Measurements from ENCODE around the gene ROR2.

ROR2 gene

GRCh38 chr9:91882627-91883026 is 67.4 kb downstream of the ROR2 start:
- no peak for DNase-seq (ENCODE audit: low read depth in 2 of 3, low spot score in 2 of 3)

- DNase-seq (ENCODE audit: low read depth in 2 of 3, low spot score in 2 of 3): no peak
Observed at GRCh38 chr9:91880378-91880972, 69.6 kb downstream of the ROR2 start.

- no peak for DNase-seq (ENCODE audit: low read depth in 2 of 3, low spot score in 2 of 3)
Observed at GRCh38 chr9:91879231-91879630, 70.8 kb downstream of the ROR2 start.

GRCh38 chr9:91873637-91874051 is 76.4 kb downstream of the ROR2 start:
- DNase-seq (ENCODE audit: low read depth in 2 of 3, low spot score in 2 of 3): no peak

- DNase-seq (ENCODE audit: low read depth in 2 of 3, low spot score in 2 of 3): no peak
Observed at GRCh38 chr9:91868732-91869391, 81.2 kb downstream of the ROR2 start.

GRCh38 chr9:91867740-91868139 is 82.3 kb downstream of the ROR2 start:
- no peak for DNase-seq (ENCODE audit: low read depth in 2 of 3, low spot score in 2 of 3)

GRCh38 chr9:91865041-91865440 is 85.0 kb downstream of the ROR2 start:
- no peak for DNase-seq (ENCODE audit: low read depth in 2 of 3, low spot score in 2 of 3)

- DNase-seq (ENCODE audit: low read depth in 2 of 3, low spot score in 2 of 3): no peak
Observed at GRCh38 chr9:91864380-91864779, 85.6 kb downstream of the ROR2 start.

GRCh38 chr9:91863469-91863868 is 86.6 kb downstream of the ROR2 start:
- DNase-seq (ENCODE audit: low read depth in 2 of 3, low spot score in 2 of 3): no peak

- no peak for DNase-seq (ENCODE audit: low read depth in 2 of 3, low spot score in 2 of 3)
Observed at GRCh38 chr9:91858213-91859030, 91.6 kb downstream of the ROR2 start.

- no peak for DNase-seq (ENCODE audit: low read depth in 2 of 3, low spot score in 2 of 3)
Observed at GRCh38 chr9:91857291-91858212, 92.5 kb downstream of the ROR2 start.

- no peak for DNase-seq (ENCODE audit: low read depth in 2 of 3, low spot score in 2 of 3)
Observed at GRCh38 chr9:91856419-91856818, 93.6 kb downstream of the ROR2 start.

GRCh38 chr9:91855196-91855595 is 94.8 kb downstream of the ROR2 start:
- DNase-seq (ENCODE audit: low read depth in 2 of 3, low spot score in 2 of 3): no peak

GRCh38 chr9:91852801-91853347 is 97.2 kb downstream of the ROR2 start:
- DNase-seq (ENCODE audit: low read depth in 2 of 3, low spot score in 2 of 3): no peak

- no peak for DNase-seq (ENCODE audit: low read depth in 2 of 3, low spot score in 2 of 3)
Observed at GRCh38 chr9:91849694-91850093, 100.3 kb downstream of the ROR2 start.

- no peak for DNase-seq (ENCODE audit: low read depth in 2 of 3, low spot score in 2 of 3)
Observed at GRCh38 chr9:91848146-91848545, 101.9 kb downstream of the ROR2 start.

GRCh38 chr9:91847581-91848091 is 102.4 kb downstream of the ROR2 start:
- DNase-seq (ENCODE audit: low read depth in 2 of 3, low spot score in 2 of 3): no peak

- no peak for DNase-seq (ENCODE audit: low read depth in 2 of 3, low spot score in 2 of 3)
Observed at GRCh38 chr9:91845879-91846278, 104.1 kb downstream of the ROR2 start.

GRCh38 chr9:91844701-91845291 is 105.2 kb downstream of the ROR2 start:
- no peak for DNase-seq (ENCODE audit: low read depth in 2 of 3, low spot score in 2 of 3)

GRCh38 chr9:91844190-91844589 is 105.8 kb downstream of the ROR2 start:
- DNase-seq (ENCODE audit: low read depth in 2 of 3, low spot score in 2 of 3): no peak

Measured in activated CD8-positive, alpha-beta memory T cell treated with anti-CD3 and anti-CD28 coated beads for 48 hours (primary cell).